ENCODE results near the gene EVC2. TPM values are rescaled to one million over a fixed set of nuclear protein-coding genes. Genes with fewer than 3 reads are reported as not detected.
A peak's percentile ranks its signal among the peaks of the same experiment; 100 is the strongest.

The EVC2 gene
- total RNA-seq, 2 experiments from 2014 or later: 0.04 TPM; not detected in 1

- H3K4me1 Mint-ChIP-seq: peaks cover 7% of the 10 kb centered on the region
- peak overlapping the region; percentile 6 for H3K4me3 Mint-ChIP-seq
These were observed 2.0 kb upstream of the EVC2 start for GRCh38 chr4:5710065-5710960.

GRCh38 chr4:5709207-5709575 lies 832 bp upstream of the EVC2 start:
- peaks cover 59% of the 10 kb centered on the region for H3K27me3 Mint-ChIP-seq
- no peaks in the 10 kb centered on the region for H3K36me3 Mint-ChIP-seq
- DNase-seq: no peak
- no peak overlapping the region for H3K4me3 Mint-ChIP-seq
- peaks cover 7% of the 10 kb centered on the region for H3K4me1 Mint-ChIP-seq
- peaks cover 4% of the 10 kb centered on the region for H3K9me3 Mint-ChIP-seq
- no peak overlapping the region for H3K27ac Mint-ChIP-seq

More at GRCh38 chr4:5710065-5710960, 2.0 kb upstream of the EVC2 start:
- Mint-ChIP-seq H3K36me3 (no peaks in the 10 kb centered on the region), H3K9me3 (peaks cover 9% of the 10 kb centered on the region), H3K27me3 (peaks cover 59% of the 10 kb centered on the region), H3K27ac (no peak overlapping the region)
- no peak for DNase-seq

GRCh38 chr4:5707778-5708448 lies 446 bp downstream of the EVC2 start:
- peaks cover 61% of the 10 kb centered on the region for H3K27me3 Mint-ChIP-seq
- no peaks in the 10 kb centered on the region for H3K36me3 Mint-ChIP-seq
- peaks cover 7% of the 10 kb centered on the region for H3K4me1 Mint-ChIP-seq
- H3K9me3 Mint-ChIP-seq: peaks cover 5% of the 10 kb centered on the region
- DNase-seq: no peak
- H3K4me3 Mint-ChIP-seq: no peak overlapping the region
- H3K27ac Mint-ChIP-seq: no peak overlapping the region

GRCh38 chr4:5707366-5707765 lies 993 bp downstream of the EVC2 start:
- Mint-ChIP-seq H3K27ac (no peak overlapping the region), H3K4me1 (peaks cover 7% of the 10 kb centered on the region), H3K4me3 (no peak overlapping the region), H3K36me3 (no peaks in the 10 kb centered on the region), H3K9me3 (peaks cover 5% of the 10 kb centered on the region), H3K27me3 (peaks cover 57% of the 10 kb centered on the region)
- no peak for DNase-seq

- Mint-ChIP-seq H3K27me3 (peaks cover 56% of the 10 kb centered on the region), H3K36me3 (no peaks in the 10 kb centered on the region), H3K4me1 (peaks cover 7% of the 10 kb centered on the region), H3K27ac (no peak overlapping the region), H3K4me3 (no peak overlapping the region), H3K9me3 (peaks cover 5% of the 10 kb centered on the region)
- no peak for DNase-seq
These were observed 1.7 kb downstream of the EVC2 start for GRCh38 chr4:5706486-5707290.

- no peak overlapping the region for H3K4me3 Mint-ChIP-seq
- peaks cover 5% of the 10 kb centered on the region for H3K9me3 Mint-ChIP-seq
- no peak for DNase-seq
- H3K36me3 Mint-ChIP-seq: no peaks in the 10 kb centered on the region
- H3K27ac Mint-ChIP-seq: no peak overlapping the region
- H3K4me1 Mint-ChIP-seq: peaks cover 7% of the 10 kb centered on the region
- H3K27me3 Mint-ChIP-seq: peaks cover 58% of the 10 kb centered on the region
These were observed 2.6 kb downstream of the EVC2 start for GRCh38 chr4:5705647-5706320.

- Mint-ChIP-seq H3K4me3 (no peak overlapping the region), H3K36me3 (no peaks in the 10 kb centered on the region), H3K27ac (no peak overlapping the region), H3K27me3 (peaks cover 45% of the 10 kb centered on the region), H3K9me3 (peaks cover 5% of the 10 kb centered on the region), H3K4me1 (peaks cover 4% of the 10 kb centered on the region)
- DNase-seq: no peak
These were observed 4.1 kb downstream of the EVC2 start for GRCh38 chr4:5704276-5704675.

DNA sequence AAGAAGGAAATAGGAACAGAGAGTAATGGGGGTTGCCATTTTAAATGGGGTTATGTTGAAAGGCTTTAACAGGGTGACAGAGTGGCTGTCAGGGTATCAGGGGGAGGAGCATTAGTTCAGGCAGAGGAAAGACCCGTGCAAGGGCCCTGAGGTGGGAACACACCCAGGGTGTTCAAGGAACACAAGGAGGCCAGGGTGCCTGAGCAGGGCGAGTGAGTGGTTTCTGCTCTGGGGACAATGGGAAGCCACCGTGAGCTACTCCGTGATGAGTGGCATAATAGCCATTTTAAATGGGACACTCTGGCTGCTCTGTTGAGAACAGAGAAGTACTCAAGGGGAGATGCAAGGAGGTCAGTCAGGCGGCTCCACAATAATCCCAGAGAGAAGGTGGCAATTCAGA lies 4.5 kb downstream of the EVC2 start:
- H3K27ac Mint-ChIP-seq: no peak overlapping the region
- peaks cover 5% of the 10 kb centered on the region for H3K9me3 Mint-ChIP-seq
- peaks cover 41% of the 10 kb centered on the region for H3K27me3 Mint-ChIP-seq
- no peaks in the 10 kb centered on the region for H3K36me3 Mint-ChIP-seq
- peaks cover 4% of the 10 kb centered on the region for H3K4me1 Mint-ChIP-seq
- no peak overlapping the region for H3K4me3 Mint-ChIP-seq
- DNase-seq: no peak

- no peak for DNase-seq
- no peaks in the 10 kb centered on the region for H3K4me1 Mint-ChIP-seq
- no peak overlapping the region for H3K27ac Mint-ChIP-seq
- peaks cover 5% of the 10 kb centered on the region for H3K9me3 Mint-ChIP-seq
- H3K36me3 Mint-ChIP-seq: no peaks in the 10 kb centered on the region
- peak overlapping the region; percentile 18 for H3K4me3 Mint-ChIP-seq
- peaks cover 25% of the 10 kb centered on the region for H3K27me3 Mint-ChIP-seq
These were observed 6.4 kb downstream of the EVC2 start for GRCh38 chr4:5701971-5702370.

DNA sequence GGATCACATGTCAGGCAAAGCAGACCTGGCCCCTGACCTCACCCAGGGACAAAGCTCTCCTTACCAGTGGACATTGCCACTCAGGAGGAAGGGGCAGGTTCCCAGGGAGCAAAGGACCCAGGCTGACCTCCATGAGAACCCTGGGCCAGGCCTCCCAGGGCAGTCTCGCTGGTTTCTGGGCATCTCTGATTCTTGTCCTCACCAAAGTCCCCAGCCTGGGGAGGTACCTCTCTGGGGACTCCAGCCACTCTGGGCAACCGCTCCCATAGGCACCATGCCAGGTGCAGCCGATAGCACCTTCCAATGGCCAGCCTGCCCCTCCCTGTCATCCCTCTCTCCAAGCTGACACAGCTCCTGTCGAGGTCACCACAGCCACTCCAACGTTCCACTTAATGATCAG lies 7.9 kb downstream of the EVC2 start:
- H3K4me1 Mint-ChIP-seq: no peaks in the 10 kb centered on the region
- DNase-seq: no peak
- H3K27ac Mint-ChIP-seq: no peak overlapping the region
- peaks cover 18% of the 10 kb centered on the region for H3K27me3 Mint-ChIP-seq
- H3K36me3 Mint-ChIP-seq: no peaks in the 10 kb centered on the region
- H3K4me3 Mint-ChIP-seq: no peak overlapping the region
- peaks cover 5% of the 10 kb centered on the region for H3K9me3 Mint-ChIP-seq

GRCh38 chr4:5696341-5696740 lies 12.0 kb downstream of the EVC2 start:
- Mint-ChIP-seq H3K36me3 (no peaks in the 10 kb centered on the region), H3K27me3 (peaks cover 3% of the 10 kb centered on the region), H3K27ac (no peak overlapping the region), H3K9me3 (no peaks in the 10 kb centered on the region), H3K4me3 (no peak overlapping the region), H3K4me1 (no peaks in the 10 kb centered on the region)
- no peak for DNase-seq

GRCh38 chr4:5693871-5694270 lies 14.5 kb downstream of the EVC2 start:
- DNase-seq: no peak
- Mint-ChIP-seq H3K4me3 (no peak overlapping the region), H3K36me3 (no peaks in the 10 kb centered on the region), H3K4me1 (no peaks in the 10 kb centered on the region), H3K27ac (no peak overlapping the region), H3K27me3 (no peaks in the 10 kb centered on the region), H3K9me3 (no peaks in the 10 kb centered on the region)

DNA sequence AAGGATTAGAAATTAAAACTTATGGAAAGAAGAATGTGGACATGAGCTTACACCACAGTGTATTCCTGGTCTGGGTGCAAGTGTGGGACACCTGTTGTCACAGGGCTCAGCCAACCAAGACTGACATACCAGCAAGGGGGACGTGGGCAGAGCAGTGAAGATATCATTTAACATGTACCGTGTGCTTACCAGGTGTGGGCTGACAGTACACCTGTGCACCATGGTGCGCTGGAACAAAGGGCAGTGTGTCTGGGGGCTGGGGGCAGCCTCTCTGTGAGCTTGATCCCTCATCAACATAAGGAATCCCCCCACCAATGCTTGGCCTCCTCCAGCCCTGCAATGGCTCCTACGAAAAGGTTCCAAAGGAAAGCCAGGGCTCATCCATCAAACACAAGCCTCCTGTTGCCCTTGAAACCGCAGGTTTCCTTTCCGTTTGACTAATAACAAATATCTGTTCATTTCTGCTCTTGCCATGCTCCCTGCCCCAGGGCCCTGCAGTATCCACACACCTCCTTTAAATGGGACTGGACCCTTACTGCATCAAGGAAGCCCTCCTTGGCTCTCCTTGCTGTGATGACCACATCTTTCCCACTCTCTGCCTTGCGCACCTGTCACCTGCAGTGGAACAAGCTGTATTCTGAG lies 16.7 kb downstream of the EVC2 start:
- Mint-ChIP-seq H3K4me1 (no peaks in the 10 kb centered on the region), H3K36me3 (no peaks in the 10 kb centered on the region), H3K27me3 (no peaks in the 10 kb centered on the region)

GRCh38 chr4:5689065-5689464 lies 19.3 kb downstream of the EVC2 start:
- no peak overlapping the region for H3K27ac Mint-ChIP-seq
- no peak overlapping the region for H3K4me3 Mint-ChIP-seq
- H3K27me3 Mint-ChIP-seq: no peaks in the 10 kb centered on the region
- H3K36me3 Mint-ChIP-seq: no peaks in the 10 kb centered on the region
- H3K4me1 Mint-ChIP-seq: no peaks in the 10 kb centered on the region
- DNase-seq: no peak
- H3K9me3 Mint-ChIP-seq: peaks cover 4% of the 10 kb centered on the region

More for the DNA sequence above, 16.7 kb downstream of the EVC2 start:
- no peaks in the 10 kb centered on the region for H3K9me3 Mint-ChIP-seq
- no peak for DNase-seq
- H3K4me3 Mint-ChIP-seq: no peak overlapping the region
- no peak overlapping the region for H3K27ac Mint-ChIP-seq

Data from activated naive CD8-positive, alpha-beta T cell treated with anti-CD3 and anti-CD28 coated beads for 36 hours (primary cell).